Measurements from ENCODE around the gene AGXT.

Gene AGXT

GRCh38 chr2:240928476-240929363 is 60.1 kb downstream of the AGXT start:
- no peak for DNase-seq (ENCODE audit: low read depth)

- DNase-seq (ENCODE audit: low read depth), result no peak
Observed at GRCh38 chr2:240929364-240930095, 60.9 kb downstream of the AGXT start.
